GM06990 (cell line): ENCODE results near the gene MON2.

ENCODE experiments used
- DNase-seq: peaks from one replicate; pipeline ENCODE4 v3.0.0-alpha.2; 2011; ENCODE audit not compliant: insufficient read length; ENCODE audit errors: extremely low read depth
- H3K27me3 ChIP-seq: replicated peaks from 2 replicates; pipeline ENCODE4 v1.6.0; 2011; ENCODE audit warnings: low read length; ENCODE audit not compliant: control insufficient read depth, insufficient read depth
- H3K36me3 ChIP-seq: 2 replicates; pipeline ENCODE4 v1.5.1; 2011; ENCODE audit warnings: low read length; ENCODE audit not compliant: control insufficient read depth, insufficient read depth
- H3K4me3 ChIP-seq: replicated peaks from 2 replicates; pipeline ENCODE4 v1.5.1; 2011; ENCODE audit warnings: low read depth, mild to moderate bottlenecking, control low read depth, low read length
- TF ChIP-seq, protein P1 (sequence below): IDR thresholded peaks from 2 replicates; pipeline ENCODE4 v1.5.1; 2011; ENCODE audit warnings: low read length, control low read depth, mild to moderate bottlenecking, inconsistent platforms; ENCODE audit not compliant: insufficient read depth, poor library complexity, severe bottlenecking

Gene MON2

DNA sequence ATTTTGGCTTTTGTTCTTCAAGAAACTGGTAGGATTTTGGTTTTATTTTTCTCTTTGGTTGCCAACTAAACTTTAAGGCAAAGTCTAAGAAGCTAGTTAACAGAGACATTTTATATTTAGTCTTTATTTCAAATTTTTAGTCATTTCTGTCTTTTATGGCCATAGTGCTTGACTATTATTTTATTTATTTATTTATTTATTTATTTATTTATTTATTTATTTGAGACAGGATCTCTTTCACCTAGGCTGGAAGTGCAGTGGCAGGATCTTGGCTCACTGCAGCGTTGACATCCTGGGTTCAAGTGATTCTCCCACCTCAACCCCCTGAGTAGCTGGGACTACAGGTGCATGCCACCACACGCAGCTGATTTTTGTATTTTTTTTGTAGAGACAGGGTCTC lies 3.1 kb downstream of the MON2 start:
- no peaks in the 10 kb centered on the region; the same call in 1 of the 2 replicates for H3K36me3 ChIP-seq
- TF ChIP-seq, protein P1, sequence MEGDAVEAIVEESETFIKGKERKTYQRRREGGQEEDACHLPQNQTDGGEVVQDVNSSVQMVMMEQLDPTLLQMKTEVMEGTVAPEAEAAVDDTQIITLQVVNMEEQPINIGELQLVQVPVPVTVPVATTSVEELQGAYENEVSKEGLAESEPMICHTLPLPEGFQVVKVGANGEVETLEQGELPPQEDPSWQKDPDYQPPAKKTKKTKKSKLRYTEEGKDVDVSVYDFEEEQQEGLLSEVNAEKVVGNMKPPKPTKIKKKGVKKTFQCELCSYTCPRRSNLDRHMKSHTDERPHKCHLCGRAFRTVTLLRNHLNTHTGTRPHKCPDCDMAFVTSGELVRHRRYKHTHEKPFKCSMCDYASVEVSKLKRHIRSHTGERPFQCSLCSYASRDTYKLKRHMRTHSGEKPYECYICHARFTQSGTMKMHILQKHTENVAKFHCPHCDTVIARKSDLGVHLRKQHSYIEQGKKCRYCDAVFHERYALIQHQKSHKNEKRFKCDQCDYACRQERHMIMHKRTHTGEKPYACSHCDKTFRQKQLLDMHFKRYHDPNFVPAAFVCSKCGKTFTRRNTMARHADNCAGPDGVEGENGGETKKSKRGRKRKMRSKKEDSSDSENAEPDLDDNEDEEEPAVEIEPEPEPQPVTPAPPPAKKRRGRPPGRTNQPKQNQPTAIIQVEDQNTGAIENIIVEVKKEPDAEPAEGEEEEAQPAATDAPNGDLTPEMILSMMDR, result no peak
- H3K27me3 ChIP-seq, result no peaks in the 10 kb centered on the region
- no peak overlapping the region for H3K4me3 ChIP-seq
- no peak for DNase-seq

DNA sequence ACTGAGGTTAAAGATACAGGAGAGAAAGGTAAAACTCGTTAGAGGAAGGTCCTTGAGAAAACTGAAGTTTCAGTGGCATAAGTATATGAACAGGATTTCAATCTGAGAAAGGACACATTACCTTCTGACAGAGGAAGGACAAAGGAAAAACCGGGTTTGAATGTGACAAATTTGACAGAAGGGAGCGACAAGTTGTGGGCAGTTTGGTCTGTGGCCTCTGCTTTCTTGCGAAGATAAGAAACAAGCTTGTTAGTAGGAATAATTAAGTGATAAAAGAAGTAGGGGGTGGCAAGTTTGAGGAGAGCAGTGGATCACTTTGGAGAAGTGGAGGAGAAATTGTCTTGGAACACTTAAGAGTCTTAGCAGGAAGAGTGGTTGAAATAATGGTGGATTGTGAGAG lies 5.1 kb downstream of the MON2 start:
- no peaks in the 10 kb centered on the region for H3K27me3 ChIP-seq
- TF ChIP-seq, protein P1, result no peak
- no peaks in the 10 kb centered on the region; the same call in 1 of the 2 replicates for H3K36me3 ChIP-seq
- no peak overlapping the region for H3K4me3 ChIP-seq
- DNase-seq, result no peak

DNA sequence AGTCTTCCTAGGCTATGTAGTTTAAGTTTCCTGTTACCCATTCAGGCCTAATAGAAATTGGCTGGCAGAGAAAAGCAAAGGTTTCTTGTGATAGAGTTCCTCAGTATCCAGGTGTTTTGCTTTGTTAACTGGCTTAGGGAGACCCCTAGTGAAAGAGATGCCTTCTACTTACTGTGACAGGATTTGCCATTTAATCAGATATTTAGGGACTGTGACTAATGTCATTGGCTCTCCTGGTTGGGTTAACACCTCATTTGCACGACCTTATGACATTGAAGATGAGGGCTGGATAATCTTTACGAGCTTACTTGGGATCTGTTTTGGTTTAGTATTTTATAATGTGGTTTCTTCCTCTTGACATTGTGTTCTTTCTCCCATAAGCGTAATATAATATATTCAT lies 5.8 kb downstream of the MON2 start:
- TF ChIP-seq, protein P1, result no peak
- DNase-seq, result no peak
- Histone ChIP-seq H3K36me3 (no peaks in the 10 kb centered on the region; the same call in 1 of the 2 replicates), H3K27me3 (no peaks in the 10 kb centered on the region), H3K4me3 (no peak overlapping the region)

DNA sequence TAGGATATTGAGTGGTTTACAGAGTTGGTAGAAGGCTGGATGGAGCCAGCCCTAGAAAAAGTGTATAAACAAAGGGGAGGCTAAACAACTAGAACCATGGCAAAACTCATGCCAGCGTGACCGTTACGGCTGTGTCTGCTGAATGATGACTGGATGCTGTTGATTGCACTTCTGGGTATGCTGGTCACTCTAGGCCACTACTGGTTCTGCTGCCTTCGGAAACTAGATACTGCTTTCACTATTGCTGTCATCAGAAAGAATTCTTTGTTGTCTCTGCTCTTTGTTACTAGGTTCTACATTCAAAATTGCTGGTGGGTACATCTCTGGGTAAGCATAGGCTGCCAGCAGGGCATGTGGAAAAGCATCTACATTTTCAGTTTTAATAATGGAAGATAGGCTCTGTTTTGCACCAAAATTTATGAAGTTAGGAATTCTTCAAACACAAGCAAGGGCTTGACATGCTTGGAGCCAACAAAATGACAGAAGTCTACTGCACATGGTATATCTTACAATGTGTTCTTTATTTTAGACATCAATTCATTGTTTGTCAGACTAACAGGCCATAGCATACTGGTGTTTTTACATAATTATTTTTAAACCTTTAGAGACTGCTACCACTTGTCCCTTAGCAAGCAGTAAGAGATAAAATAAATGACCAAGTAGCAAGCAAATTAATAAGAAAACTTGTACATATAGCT lies 15.4 kb downstream of the MON2 start:
- DNase-seq, result no peak
- H3K4me3 ChIP-seq, result no peak overlapping the region
- H3K27me3 ChIP-seq, result no peaks in the 10 kb centered on the region
- TF ChIP-seq, protein P1, result no peak
- no peaks in the 10 kb centered on the region; the same call in 1 of the 2 replicates for H3K36me3 ChIP-seq

DNA sequence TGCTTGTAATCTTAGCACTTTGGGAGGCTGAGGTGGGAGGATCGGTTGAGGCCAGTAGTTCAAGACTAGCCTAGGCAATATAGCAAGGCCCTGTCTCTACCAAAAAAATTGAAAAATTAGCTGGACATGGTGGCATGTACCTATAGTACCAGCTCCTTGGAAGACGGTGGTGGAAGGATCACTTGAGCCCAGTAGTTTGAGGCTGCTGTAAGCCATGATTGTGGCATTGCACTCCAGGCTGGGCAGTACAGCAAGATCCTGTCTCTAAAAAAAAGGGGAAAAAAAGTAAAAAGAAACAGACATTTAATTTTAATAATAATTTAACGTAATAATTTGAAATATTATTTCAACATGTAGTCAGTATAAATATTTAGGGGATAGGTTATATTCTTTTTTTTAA lies 16.1 kb downstream of the MON2 start:
- DNase-seq, result no peak
- H3K36me3 ChIP-seq, result no peaks in the 10 kb centered on the region; the same call in 1 of the 2 replicates
- no peak overlapping the region for H3K4me3 ChIP-seq
- H3K27me3 ChIP-seq, result no peaks in the 10 kb centered on the region
- TF ChIP-seq, protein P1, result no peak
